Aorta (tissue), 5 donors: ENCODE data around the gene CD1C. TPM values are rescaled to one million over a fixed set of nuclear protein-coding genes. Genes with fewer than 3 reads are reported as not detected.
A peak's percentile ranks its signal among the peaks of the same experiment; 100 is the strongest.
"Not testable (repeated sequence)": the region's sequence is repeated elsewhere in the genome, so short reads cannot be mapped to it uniquely, and the experiment has no call there.

Source experiments
- ATAC-seq: fragments of 200-7000 bp; cut with Tn5 transposase; one replicate; pipeline ENCODE4 v1.9.1; 2022; ENCODE audit warnings: moderate library complexity; ENCODE audit not compliant: low FRiP score
- DNase-seq, 2 donors: peaks; one replicate each; pipeline ENCODE4 v3.0.0-alpha.2; 2020
- H3K27ac ChIP-seq, 2 donors: one replicate each; pipeline ENCODE4 v1.5.1; 2013; ENCODE audit warnings: low read length in 2 of 2, mild to moderate bottlenecking in 2 of 2, moderate library complexity in 2 of 2, control low read depth in 1 of 2, inconsistent platforms in 1 of 2, low read depth in 1 of 2
- H3K27me3 ChIP-seq, 2 donors: one replicate each; pipeline ENCODE4 v1.6.1; 2013; ENCODE audit warnings: control low read depth in 1 of 2, low read length in 1 of 2, mild to moderate bottlenecking in 1 of 2, moderate library complexity in 1 of 2; ENCODE audit not compliant: insufficient read depth in 2 of 2, control insufficient read depth in 1 of 2
- H3K36me3 ChIP-seq, 2 donors: one replicate each; pipeline ENCODE4 v1.6.1; 2013; ENCODE audit warnings: control low read depth in 1 of 2, low read length in 1 of 2, mild to moderate bottlenecking in 1 of 2; ENCODE audit not compliant: insufficient read depth in 2 of 2, control insufficient read depth in 1 of 2
- H3K4me1 ChIP-seq, 2 donors: one replicate each; pipeline ENCODE4 v1.6.1; 2013; ENCODE audit warnings: low read length in 2 of 2, control low read depth in 1 of 2, mild to moderate bottlenecking in 1 of 2, moderate library complexity in 1 of 2; ENCODE audit not compliant: insufficient read depth in 2 of 2, control insufficient read depth in 1 of 2
- H3K4me3 ChIP-seq, 2 donors: one replicate each; pipeline ENCODE4 v1.5.1; 2013; ENCODE audit warnings: low read length in 2 of 2, control low read depth in 1 of 2, mild to moderate bottlenecking in 1 of 2
- H3K9me3 ChIP-seq: one replicate; pipeline ENCODE4 v1.6.1; 2013; ENCODE audit warnings: mild to moderate bottlenecking, low read length; ENCODE audit not compliant: control insufficient read depth
- WGBS, 2 donors: extraction: QIAGEN DNeasy Blood & Tissue Kit; methylation state at CpG; one replicate each; pipeline ENCODE4 v1.1.7; 2013; 5-methylcytosine and 5-hydroxymethylcytosine counted together
- intact Hi-C, 2 donors: fragments of 100-400 bp; cut with DNase I; formaldehyde crosslinking; loops; one replicate each; pipeline versions ENCODE4 v1.14.2 to v1.15.0; 2022
- polyA plus RNA-seq, 2 donors: library from polyadenylated mRNA; stranded (reverse); fragments of 200-250 nt; gene quantifications; one replicate each; pipeline ENCODE4 v1.2.3, GENCODE V29; 2013
- total RNA-seq, 2 donors: library from RNA; stranded (reverse); fragmentation: NEBNext Ultra II Directional; extraction: Animal tissue kit (Norgen Biotek cat#: 25700); gene quantifications; one replicate each; pipeline ENCODE4 v1.2.1, GENCODE V29; 2021
- donor health status: healthy with polysubstance abuse.
- donor health status: Bipolar disorder and iron deficiency.
- donor health status: DM: no; HTN: no; CAD: no.
- donor health status: DM: no; HTN: no; CAD: no.
- donor health status: DM: yes; HTN: yes; CAD: no.

Gene CD1C
- total and polyA plus RNA-seq, 4 donors: 0.25 to 1.3 TPM; not detected in 2

DNA sequence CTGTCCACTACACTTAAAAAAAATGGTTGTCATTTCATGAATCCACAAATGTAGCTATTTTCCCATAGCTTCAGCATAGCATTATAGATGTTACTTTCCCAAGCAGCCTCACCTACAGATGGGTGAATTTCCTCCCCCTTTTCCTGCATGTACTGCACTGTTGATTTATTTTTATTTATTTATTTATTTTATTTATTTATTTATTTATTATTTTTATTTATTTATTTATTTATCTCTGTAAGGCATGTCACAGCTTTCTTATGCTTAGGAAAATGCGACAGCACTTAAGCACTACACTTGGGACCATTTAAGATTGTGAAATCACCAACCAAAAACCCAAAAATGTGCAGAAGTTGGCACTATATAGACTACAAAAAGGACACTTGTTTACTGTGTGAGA, 30.6 kb upstream of the CD1C start:
- no peaks in the 10 kb centered on the region for H3K36me3 ChIP-seq
- H3K4me3 ChIP-seq: no peak overlapping the region
- ATAC-seq (no peak), DNase-seq (no peak)
- no peak overlapping the region for H3K27ac ChIP-seq
- intact Hi-C loops: no loop called here
- 95 to 96% methylated on average over 1 of the region's 1 CpG for WGBS, 2 donors
- H3K4me1 ChIP-seq: no peaks in the 10 kb centered on the region
- no peaks in the 10 kb centered on the region for H3K9me3 ChIP-seq
- H3K27me3 ChIP-seq: no peaks in the 10 kb centered on the region

DNA sequence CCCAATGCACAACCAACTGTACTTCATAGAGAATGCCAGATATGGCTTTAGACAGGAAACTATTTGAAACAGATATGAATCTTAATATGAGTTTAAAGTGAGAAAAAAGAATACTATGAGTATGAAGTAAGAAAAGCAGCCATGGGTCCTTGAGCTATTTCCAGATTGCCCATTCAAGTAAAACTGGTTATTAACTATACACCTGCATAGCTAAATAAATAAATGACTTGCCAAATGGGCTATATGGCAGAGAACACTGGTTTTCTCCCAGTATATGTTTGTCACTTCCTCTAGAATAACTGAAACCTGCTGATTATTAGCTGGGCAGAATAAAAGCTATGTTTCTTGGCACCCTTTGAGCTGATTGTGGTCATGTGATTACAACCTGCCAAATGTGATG, 17.0 kb upstream of the CD1C start:
- no peak overlapping the region for H3K27ac ChIP-seq
- H3K4me3 ChIP-seq: no peak overlapping the region
- no peaks in the 10 kb centered on the region for H3K27me3 ChIP-seq
- ATAC-seq (no peak), DNase-seq (no peak)
- no peaks in the 10 kb centered on the region for H3K4me1 ChIP-seq
- H3K9me3 ChIP-seq: no peaks in the 10 kb centered on the region
- intact Hi-C loops: no loop called here
- no peaks in the 10 kb centered on the region for H3K36me3 ChIP-seq

DNA sequence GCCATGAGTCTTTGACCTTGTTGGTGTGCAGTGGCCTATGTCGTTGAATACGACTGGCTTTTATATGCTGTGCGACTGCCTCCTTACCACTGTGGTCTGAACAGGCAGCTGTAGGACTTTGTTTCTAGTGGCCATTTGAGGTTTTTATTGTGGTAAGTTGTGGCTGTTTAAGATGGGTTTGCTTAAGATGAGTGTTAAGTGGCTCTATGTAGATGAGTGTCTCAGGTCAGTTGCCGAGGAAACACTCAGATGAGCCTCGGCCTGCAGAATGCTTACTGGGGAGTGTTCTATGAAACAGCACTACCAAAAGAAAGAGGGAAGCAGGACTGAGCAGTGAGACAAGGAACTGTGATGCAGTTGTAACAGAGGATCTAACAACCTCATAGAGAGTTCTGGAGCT, 14.9 kb upstream of the CD1C start:
- Histone ChIP-seq H3K9me3 (peaks cover 5% of the 10 kb centered on the region), H3K36me3 (no peaks in the 10 kb centered on the region), H3K4me3 (no peak overlapping the region), H3K4me1 (no peaks in the 10 kb centered on the region), H3K27ac (no peak overlapping the region), H3K27me3 (no peaks in the 10 kb centered on the region)
- whole genome bisulfite sequencing, 2 donors: 93 to 94% methylated on average over 5 of the region's 5 CpGs
- DNase-seq: no peak
- intact Hi-C loops: no loop called here
- no peak for ATAC-seq

DNA sequence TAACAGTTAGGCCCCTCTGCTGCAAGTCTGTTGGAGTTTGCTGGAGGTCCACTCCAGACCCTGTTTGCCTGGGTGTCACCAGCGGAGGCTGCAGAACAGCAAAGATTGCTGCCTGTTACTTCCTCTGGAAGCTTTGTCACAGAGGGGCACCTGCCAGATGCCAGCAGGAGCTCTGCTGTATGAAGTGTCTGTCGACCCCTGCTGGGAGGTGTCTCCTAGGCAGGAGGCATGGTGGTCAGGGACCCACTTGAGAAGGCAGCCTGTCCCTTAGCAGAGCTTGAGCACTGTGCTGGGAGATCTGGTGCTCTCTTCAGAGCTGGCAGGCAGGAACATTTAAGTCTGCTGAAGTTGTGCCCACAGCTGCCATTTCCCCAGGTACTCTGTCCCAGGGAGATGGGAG, 7.3 kb upstream of the CD1C start:
- not testable (repeated sequence) for H3K9me3 ChIP-seq, ATAC-seq
- 78 to 82% methylated on average over 2 of the region's 2 CpGs for WGBS, 2 donors

DNA sequence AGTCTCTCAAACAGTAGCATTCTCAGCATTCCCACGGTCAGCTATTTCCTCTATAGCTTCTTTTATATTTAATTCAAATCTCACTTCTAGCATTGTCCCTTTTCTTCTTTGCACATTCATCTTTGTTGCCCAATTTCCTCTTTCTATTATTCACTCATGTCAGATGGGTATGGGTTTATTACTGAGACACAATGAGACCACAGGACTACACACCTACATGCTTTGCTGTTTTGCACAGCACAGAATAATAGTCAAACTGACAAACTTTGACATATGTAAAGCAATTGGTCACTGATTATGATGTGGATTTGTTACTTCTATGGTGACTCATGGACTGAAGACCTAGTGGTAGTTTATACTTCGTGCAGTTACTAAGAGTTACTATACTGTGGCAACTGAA, 5.8 kb upstream of the CD1C start:
- Histone ChIP-seq H3K36me3 (no peaks in the 10 kb centered on the region), H3K27ac (no peak overlapping the region), H3K27me3 (no peaks in the 10 kb centered on the region), H3K9me3 (peaks cover 6% of the 10 kb centered on the region), H3K4me1 (no peaks in the 10 kb centered on the region), H3K4me3 (no peak overlapping the region)
- intact Hi-C loops: no loop called here
- ATAC-seq: no peak
- WGBS, 2 donors: 50 to 63% methylated on average over 2 of the region's 2 CpGs
- no peak for DNase-seq

More for the DNA sequence above, 7.3 kb upstream of the CD1C start:
- H3K4me1 ChIP-seq, DNase-seq, H3K36me3 ChIP-seq, intact Hi-C loops, H3K27ac ChIP-seq, H3K27me3 ChIP-seq, H3K4me3 ChIP-seq: not testable (repeated sequence)

DNA sequence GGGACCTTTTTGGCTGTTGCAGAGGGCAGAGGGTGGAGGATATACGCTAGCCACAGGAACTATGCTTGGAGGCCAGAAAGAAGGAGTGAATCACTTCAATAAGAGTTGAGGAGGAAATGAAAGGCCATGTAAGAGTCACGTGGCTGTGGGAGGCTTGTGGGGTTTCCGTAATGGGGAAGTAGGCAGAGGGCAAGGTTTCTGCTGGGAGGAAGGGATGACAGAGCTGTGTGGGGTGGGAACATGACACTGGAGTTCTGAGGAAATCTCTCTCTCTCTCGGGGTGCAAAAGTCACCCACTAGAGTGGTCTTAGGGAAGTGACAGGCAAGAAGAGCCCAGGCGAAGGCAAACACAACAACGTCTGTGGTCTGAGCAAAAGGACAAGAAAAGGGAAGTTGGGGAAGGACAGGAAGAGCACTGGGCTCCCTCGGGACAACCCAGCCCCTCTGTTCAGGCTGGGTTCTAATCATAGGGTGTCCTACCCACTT, 3.9 kb upstream of the CD1C start:
- 60 to 62% methylated on average over 7 of the region's 7 CpGs for WGBS, 2 donors
- ATAC-seq (peak; percentile 33), DNase-seq (peak in 1 of 2 donors; percentile 84)
- intact Hi-C loops: no loop called here
- no peaks in the 10 kb centered on the region for H3K36me3 ChIP-seq
- no peaks in the 10 kb centered on the region for H3K4me1 ChIP-seq
- H3K4me3 ChIP-seq: no peak overlapping the region
- H3K9me3 ChIP-seq: no peaks in the 10 kb centered on the region
- no peak overlapping the region for H3K27ac ChIP-seq
- no peaks in the 10 kb centered on the region for H3K27me3 ChIP-seq

DNA sequence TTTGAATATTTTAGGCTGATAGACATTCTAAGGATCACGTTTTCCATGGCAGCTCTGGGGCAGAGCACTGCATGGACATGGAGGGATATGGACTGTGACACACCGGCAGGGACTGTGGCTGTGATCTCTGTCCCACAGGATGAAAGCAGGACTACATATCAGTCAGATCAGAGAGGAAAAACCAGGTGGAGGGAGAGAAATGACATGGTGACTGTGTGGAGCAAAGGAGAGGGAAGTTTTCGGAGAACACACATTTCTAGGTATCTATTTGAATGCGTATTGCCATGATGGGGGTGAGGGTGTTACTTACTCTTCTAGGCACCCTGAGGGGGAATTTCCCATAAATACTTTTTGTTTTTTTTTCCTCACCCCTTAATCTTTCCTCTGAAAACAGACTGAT, 3.2 kb upstream of the CD1C start:
- no peak overlapping the region for H3K27ac ChIP-seq

DNA sequence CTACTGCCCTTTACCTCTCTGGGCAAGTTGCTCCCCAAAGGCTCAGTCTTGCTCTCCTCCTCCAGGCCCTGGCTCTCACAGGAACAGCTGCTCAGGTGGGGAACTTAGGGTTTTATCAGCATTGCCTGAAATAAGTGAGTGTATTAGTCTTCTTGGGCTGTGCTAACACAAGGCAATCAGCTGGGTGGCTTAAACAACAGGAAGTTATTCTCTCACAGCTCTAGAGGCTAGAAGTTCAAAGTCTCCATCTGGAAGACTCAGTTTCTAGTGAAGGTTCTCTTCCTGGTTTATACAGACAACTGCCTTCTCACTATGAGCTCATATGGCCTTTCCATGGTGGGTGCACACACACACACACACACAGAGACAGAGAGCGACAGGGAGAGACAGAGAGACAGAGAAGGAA, 2.8 kb upstream of the CD1C start:
- intact Hi-C loops: no loop called here
- 86 to 95% methylated on average over 1 of the region's 1 CpG for WGBS, 2 donors
- Histone ChIP-seq H3K27me3 (no peaks in the 10 kb centered on the region), H3K36me3 (no peaks in the 10 kb centered on the region), H3K4me3 (no peak overlapping the region), H3K9me3 (no peaks in the 10 kb centered on the region), H3K4me1 (no peaks in the 10 kb centered on the region), H3K27ac (no peak overlapping the region)
- ATAC-seq (no peak), DNase-seq (no peak)

More for the DNA sequence above, 3.2 kb upstream of the CD1C start:
- Histone ChIP-seq H3K4me1 (no peaks in the 10 kb centered on the region), H3K4me3 (no peak overlapping the region), H3K9me3 (no peaks in the 10 kb centered on the region), H3K36me3 (no peaks in the 10 kb centered on the region), H3K27me3 (no peaks in the 10 kb centered on the region)
- ATAC-seq (no peak), DNase-seq (no peak)
- intact Hi-C loops: no loop called here
- WGBS, 2 donors: 84 to 87% methylated on average over 4 of the region's 4 CpGs

DNA sequence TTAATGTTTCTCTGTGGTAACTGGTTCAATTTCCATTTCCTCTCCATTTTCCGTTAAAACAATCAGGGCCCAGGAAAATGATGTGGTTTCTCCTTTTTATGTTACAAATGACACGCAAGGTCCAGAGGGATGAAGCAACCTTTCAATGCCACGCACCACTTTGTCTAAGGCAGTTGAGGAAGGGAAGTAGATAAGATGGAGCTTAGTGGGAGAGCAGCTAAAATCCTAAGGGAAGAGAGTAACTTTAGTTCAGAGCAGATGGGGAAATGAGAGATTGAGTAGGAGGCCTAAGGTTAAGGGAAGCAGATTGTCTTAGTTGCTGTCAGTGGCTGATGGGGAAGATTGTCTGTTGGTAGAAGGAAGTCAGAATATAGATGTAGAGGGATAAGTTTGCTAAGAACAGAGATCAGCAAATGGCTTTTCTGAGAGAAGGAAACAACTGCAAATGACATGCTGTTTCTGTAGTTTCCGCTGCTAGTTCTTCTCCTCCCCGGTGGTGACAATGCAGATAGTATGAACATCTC, 660 bp downstream of the CD1C start:
- intact Hi-C loops: no loop called here
- ATAC-seq: no peak

More for the DNA sequence above, 660 bp downstream of the CD1C start:
- DNase-seq: no peak
- Histone ChIP-seq H3K4me3 (no peak overlapping the region), H3K9me3 (peaks cover 2% of the 10 kb centered on the region), H3K27me3 (no peaks in the 10 kb centered on the region), H3K36me3 (no peaks in the 10 kb centered on the region), H3K4me1 (no peaks in the 10 kb centered on the region), H3K27ac (no peak overlapping the region)
- 88 to 92% methylated on average over 5 of the region's 5 CpGs for WGBS, 2 donors
